NB4 (cell line): ENCODE results near the gene CRABP1.
"Not testable (repeated sequence)": the region's sequence is repeated elsewhere in the genome, so short reads cannot be mapped to it uniquely, and the experiment has no call there.

Experiments used
- DNase-seq: peaks from one replicate; pipeline ENCODE4 v3.0.0; 2010; ENCODE audit warnings: low read depth
- H3K4me3 ChIP-seq: one replicate; pipeline ENCODE4 v1.5.1; 2011; ENCODE audit warnings: mild to moderate bottlenecking, low read depth, low read length, moderate library complexity
- CTCF ChIP-seq: IDR thresholded peaks from one replicate; pipeline ENCODE4 v1.5.1; 2012; ENCODE audit warnings: low read depth, low read length
- MAX ChIP-seq: IDR thresholded peaks from 2 replicates; pipeline ENCODE4 v1.6.1; 2011; ENCODE audit warnings: low read depth, low read length
- MYC ChIP-seq: IDR thresholded peaks from 2 replicates; pipeline ENCODE4 v1.6.1; 2011; ENCODE audit warnings: low read depth, low read length
- POLR2A ChIP-seq: IDR thresholded peaks from 2 replicates; pipeline ENCODE4 v1.6.1; 2011; ENCODE audit warnings: mild to moderate bottlenecking; ENCODE audit not compliant: insufficient read length; ENCODE audit errors: extremely low read depth

The CRABP1 gene

GRCh38 chr15:78368651-78369050 is 28.5 kb downstream of the CRABP1 start:
- DNase-seq: peak; percentile 40
- TF ChIP-seq CTCF (no peak), MYC (no peak), MAX (no peak), POLR2A (no peak)
- no peak overlapping the region for H3K4me3 ChIP-seq

GRCh38 chr15:78369161-78369560 is 29.0 kb downstream of the CRABP1 start:
- DNase-seq: no peak
- TF ChIP-seq CTCF: no peak
- no peak for TF ChIP-seq MAX
- no peak for TF ChIP-seq MYC
- no peak for TF ChIP-seq POLR2A
- H3K4me3 ChIP-seq: no peak overlapping the region

- H3K4me3 ChIP-seq: no peak overlapping the region
- TF ChIP-seq CTCF (no peak), POLR2A (no peak), MYC (no peak), MAX (no peak)
- DNase-seq: no peak
Observed at GRCh38 chr15:78370013-78370412, 29.9 kb downstream of the CRABP1 start.

GRCh38 chr15:78372880-78373279 is 32.7 kb downstream of the CRABP1 start:
- no peak for DNase-seq
- TF ChIP-seq POLR2A (no peak), CTCF (no peak), MAX (no peak), MYC (no peak)
- no peak overlapping the region for H3K4me3 ChIP-seq

- TF ChIP-seq POLR2A: no peak
- no peak overlapping the region for H3K4me3 ChIP-seq
- DNase-seq: peak; percentile 70
Observed at GRCh38 chr15:78374436-78375393, 34.6 kb downstream of the CRABP1 start.

- H3K4me3 ChIP-seq, DNase-seq: not testable (repeated sequence)
Observed at GRCh38 chr15:78380143-78380542, 40.0 kb downstream of the CRABP1 start.
